GM13976 (cell line): ENCODE measurements around the gene HECW1.

Experiments used
- DNase-seq: peaks from one replicate; pipeline ENCODE4 v3.0.0; 2012; ENCODE audit warnings: low spot score
- CTCF ChIP-seq: IDR thresholded peaks from 2 replicates; pipeline ENCODE4 v1.5.1; 2012; ENCODE audit warnings: borderline replicate concordance, mild to moderate bottlenecking; ENCODE audit not compliant: insufficient read depth; ENCODE audit errors: extremely low read depth, missing control alignments, control extremely low read depth
- in situ Hi-C: fragments of 300-500 bp; cut with MboI; formaldehyde crosslinking; loops from one replicate; pipeline ENCODE4 v1.12.0; 2022; ENCODE audit warnings: low sequenced_read_pairs, mixed read lengths, inconsistent platforms; ENCODE audit not compliant: unreplicated experiment

Gene HECW1

DNA sequence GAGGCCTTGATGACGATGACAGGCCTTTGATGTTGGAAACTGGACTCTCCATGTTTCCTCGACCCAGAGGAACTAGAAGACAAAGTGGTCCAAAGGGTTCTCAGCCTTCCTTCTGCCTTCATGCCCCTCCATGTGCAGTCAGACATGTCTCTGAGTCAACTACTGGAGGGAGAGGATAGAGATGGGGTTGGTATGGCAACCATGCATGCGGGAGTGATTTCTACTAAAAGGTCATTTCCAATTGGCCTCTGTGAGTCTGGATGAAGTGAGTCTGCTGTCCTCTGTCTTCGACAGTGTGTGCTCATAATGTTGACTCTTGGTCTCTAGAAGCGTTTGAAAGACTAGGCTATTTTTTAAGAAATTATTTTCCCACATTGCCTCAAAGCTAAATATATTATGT is 499.7 kb downstream of the HECW1 start:
- no peak for TF ChIP-seq CTCF
- DNase-seq = no peak
- in situ Hi-C loops = no loop called here

- in situ Hi-C loops = no loop called here
- peak; percentile 64 for DNase-seq
- TF ChIP-seq CTCF = no peak
These were observed 500.4 kb downstream of the HECW1 start for GRCh38 chr7:43612599-43613589.
